Stimulated activated CD8-positive, alpha-beta memory T cell treated with anti-CD3 and anti-CD28 coated beads, Interleukin-15, amount 100 ng/mL, for 48 hours (primary cell): ENCODE measurements around the gene PLEKHH2.
"Not testable (repeated sequence)": the region's sequence is repeated elsewhere in the genome, so short reads cannot be mapped to it uniquely, and the experiment has no call there.

Experiments used
- DNase-seq, 2 donors: peaks; one replicate each; pipeline ENCODE4 v3.0.0-alpha.2; 2020; ENCODE audit warnings: low read depth in 2 of 2

The PLEKHH2 gene

DNA sequence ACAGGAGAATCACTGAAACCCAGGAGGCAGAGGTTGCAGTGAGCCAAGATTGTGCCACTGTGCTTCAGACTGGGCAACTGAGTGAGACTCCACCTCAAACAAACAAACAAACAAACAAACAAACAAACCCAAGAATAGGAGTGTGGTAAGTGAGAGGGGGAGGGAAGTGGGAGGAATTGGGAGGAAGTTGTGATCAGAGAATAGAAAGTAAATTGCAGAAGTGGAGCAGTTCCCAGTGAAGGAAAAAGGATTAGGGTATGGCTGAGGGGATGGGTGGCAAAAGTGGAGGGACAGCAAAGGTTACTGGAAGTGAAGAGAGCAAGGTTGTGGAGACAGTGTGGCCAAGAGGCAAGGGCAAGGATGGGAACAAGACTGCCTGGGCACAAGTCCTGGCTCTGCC is 80.3 kb downstream of the PLEKHH2 start:
- no peak for DNase-seq

DNA sequence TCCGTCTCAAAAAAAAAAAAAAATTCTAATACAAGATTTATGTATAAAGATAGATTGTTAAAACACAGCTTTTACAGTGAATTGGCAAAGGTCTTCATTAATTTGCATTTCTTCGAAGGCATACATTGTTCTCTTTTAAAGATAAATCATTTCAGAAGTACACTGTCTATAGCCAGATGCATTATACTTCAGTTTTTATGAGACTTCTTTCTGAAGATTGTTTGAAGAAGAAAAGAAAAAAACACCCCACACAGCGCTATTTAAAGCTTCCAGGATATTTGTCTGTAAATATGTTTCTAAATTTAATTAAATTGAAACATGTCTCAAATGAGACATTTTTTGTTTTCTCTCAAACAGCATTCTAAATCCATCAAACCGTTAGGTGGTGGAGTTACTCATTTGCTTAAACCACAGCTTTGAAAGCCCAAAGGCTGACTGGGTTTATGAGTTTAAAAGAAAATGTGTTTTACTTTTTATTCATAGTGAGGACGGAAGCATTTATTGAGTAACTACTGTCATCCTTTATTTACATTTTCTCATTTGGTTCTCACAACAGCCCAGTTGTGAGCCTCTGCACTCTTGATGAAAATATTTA is 81.6 kb downstream of the PLEKHH2 start:
- DNase-seq = no peak

DNA sequence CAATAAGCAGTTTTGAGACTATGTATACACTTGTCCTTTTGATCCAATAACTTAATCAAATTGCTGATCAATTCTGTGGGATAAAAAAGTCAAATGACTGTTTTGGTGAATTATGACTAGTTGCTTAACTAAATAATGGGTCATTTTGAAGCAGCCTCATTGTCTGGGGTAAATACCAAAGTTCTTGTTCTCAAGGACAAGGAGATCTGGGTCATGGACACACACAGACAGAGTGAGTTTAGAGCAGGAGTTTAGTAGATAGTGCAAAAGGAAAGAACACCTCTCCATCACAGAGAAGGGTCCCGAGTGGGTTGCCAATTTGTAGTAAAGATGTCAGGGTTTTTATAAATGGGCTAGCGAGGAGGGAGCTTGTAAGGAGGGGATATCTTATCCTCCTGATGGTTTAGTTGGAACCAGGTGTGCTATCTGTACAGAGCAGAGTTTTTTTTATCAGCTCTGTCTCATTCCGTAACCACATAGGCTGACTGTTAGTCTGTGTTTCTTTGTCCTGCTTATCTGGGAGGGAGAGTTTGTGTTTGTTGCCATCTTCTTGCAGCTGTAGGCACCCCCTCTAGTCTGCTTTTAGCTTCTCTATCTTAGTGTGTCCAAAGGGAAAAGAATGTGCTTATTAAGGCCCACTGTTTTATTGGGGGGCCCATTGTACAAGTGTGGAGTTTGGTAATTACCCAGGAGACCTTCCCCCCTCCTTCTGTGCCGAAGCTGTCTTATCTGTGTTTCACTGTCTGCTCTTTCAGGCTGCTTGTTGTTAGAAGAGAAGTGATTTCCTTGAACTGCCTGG is 87.9 kb downstream of the PLEKHH2 start:
- DNase-seq = no peak

DNA sequence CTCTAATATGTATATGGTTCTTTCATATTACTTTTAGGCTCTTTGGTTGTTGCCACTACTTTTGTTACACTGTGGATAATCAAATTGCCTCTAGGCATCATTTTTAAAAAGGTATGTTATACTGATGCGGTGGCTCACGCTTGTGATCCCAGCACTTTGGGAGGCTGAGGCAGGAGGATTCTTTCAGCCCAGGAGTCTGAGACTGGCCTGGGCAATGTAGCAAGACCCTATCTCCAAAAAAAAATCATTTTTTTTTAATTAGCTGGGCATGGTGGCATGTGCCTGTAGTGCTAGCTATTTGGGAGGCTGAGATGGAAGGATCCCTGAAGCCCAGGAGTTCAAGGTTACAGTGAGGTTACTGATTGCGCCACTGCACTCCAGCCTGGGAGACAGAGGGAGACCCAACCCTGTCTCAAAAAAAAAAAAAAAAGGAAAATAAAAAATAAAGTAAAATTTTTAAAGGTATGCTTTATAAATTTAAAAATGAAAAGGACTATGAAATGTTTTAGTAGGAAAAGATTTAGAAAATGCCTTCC is 88.7 kb downstream of the PLEKHH2 start:
- no peak for DNase-seq

DNA sequence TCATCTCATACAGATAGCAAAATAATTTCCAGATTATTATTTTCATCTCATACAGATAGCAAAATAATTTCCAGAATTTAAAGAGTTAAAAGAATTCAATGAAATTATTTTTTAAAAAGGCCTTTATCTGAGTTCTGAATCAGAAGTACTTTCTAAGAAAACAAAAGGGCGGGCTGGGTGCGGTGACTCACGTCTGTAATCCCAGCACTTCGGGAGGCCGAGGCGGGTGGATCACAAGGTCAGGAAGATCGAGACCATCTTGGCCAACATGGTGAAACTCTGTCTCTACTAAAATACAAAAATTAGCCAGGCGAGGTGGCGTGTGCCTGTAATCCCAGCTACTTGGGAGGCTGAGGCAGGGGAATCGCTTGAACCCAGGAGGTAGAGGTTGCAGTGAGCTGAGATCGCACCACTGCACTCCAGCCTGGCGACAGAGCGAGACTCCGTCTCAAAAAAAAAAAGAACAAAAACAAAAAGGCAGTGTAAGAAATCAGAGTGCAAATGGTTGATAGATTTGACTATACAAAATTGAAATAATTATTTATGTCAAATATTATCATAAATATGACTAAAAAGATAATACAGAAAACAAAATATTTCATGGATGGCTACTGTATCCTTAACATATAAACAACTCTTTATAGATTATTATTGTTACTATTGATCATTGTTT is 90.0 kb downstream of the PLEKHH2 start:
- DNase-seq = not testable (repeated sequence)

DNA sequence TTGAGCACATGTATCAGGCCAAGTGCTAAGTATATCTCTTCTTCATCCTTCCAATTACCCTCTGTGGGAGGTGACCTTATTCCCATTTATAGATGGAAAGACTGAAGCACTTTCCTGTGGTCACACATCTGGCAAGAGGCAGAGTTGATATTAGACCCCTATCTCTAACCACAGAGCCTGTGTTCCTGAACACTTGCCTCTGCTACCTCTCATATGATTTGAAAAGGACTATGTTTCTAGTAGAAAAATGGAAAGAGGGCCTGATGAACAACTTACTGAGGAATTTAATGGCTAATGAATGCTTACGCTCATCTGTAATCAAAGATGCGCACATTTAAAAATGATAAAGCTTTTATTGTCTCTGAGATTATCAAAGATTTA is 90.6 kb downstream of the PLEKHH2 start:
- DNase-seq = no peak

DNA sequence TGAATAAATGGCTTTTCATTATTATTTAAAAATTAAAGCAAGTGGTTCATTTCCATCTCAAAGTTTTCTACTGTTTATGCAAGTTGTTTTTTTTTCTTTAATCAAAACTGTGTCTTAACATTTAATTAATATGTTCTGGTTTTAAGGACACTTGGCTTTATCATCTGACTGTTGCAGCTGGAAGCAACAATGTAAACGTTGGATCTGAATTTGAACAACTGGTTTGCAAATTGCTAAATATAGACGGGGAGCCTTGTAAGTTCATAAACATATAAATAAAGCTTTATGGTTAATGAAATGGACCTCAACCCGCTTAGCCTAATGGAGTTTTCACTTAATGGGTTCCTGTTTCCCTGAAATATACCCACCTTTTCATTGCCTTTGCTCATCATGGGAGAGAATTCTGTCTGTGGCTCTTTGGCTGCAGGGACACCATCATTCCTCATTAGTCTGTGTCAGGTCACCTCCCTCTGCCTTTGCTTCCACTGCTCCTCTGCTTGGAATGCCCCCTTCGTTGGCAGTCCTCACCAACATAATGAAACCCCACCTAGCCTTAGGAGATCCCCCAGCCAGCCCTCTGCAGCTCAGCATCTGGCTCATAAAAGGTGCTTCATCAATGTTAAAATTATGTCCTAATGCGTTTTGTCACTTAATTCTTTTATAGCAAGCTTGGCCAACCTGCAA is 92.6 kb downstream of the PLEKHH2 start:
- DNase-seq = no peak

DNA sequence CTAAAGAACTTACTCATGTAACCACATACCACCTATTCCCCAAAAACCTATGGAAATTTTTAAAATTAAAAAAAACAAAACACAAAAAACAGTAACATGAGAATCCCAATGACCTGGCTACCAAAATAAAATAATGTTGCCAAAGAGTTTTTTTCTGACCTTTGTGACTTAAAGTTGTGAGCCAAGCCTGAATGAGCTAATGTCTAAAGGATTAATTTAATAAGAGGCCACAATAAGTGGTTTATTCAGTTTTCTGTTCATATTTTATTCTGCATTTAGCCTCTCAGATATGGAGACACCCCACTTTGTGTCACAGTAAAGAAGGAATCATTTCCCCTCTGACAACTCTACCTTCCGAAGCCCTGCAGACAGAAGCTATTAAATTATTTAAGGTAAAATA is 94.2 kb downstream of the PLEKHH2 start:
- DNase-seq = no peak

DNA sequence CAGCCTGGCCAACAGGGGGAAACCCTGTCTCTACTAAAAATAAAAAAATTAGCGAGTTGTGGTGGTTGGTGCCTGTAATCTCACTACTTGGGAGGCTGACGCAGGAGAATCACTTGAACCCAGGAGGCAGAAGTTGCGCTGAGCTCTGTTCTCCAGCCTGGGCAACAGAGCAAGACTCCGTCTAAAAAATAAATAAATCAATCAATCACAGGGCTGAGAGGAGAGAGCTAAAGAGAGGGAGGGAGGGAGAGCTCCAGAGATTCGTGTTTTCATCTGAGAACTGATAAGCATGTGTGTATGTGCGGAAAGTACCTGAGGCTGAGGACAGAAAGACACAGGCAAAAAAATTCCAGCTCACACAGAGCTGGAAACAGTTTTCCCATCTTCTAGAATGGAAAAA is 99.6 kb downstream of the PLEKHH2 start:
- no peak for DNase-seq

DNA sequence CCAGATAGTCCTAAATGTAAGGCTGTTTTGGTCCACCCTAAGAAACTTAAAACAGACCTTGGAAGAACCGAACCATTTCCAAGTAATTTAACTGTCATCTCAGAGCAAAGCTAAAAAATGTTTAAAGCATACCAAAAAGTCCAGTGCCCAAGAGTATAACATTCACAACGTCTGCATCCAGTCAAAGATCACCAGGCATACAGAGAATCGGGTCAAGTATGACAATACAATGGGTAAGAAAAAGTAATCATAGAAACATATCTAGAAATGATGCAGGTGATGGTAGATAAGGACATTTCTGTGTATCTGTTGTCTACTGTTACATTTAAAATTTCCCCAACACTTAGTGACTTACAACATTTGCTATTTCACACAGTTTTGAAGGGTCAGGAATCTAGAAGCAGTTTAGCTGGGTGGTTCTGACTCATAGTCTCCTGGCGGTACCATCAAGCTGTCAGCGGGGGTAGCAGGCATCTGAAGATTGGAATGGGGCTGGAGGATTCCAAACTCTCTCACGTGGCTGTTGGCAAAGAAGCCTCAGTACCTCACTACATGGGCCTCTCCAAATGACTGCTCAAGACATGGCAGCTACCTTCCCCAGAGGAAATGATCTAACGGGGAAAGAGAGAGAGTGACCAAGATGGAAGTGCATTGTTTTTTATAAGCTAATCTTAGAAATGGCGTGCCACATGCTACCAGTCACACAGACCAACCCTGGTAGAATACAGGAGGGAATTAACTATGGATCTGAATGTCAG is 100.2 kb downstream of the PLEKHH2 start:
- no peak for DNase-seq

DNA sequence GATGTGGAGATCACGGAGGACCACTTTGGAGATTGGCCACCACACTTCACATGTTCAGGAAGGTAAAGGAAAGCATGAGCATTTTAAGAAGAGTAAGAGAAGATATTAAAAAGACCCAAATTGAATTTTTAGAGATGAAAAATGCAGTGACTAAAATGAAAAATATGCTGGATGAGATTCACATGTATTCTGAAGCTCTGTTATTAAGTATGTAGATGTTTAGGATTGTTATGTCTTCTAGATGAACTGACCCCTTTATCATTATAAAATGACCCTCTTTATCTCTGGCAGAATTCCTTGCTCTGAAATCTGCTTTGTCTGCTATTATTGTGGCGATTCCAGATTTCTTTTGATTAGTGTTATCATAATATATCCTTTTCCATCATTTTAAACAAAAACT is 100.8 kb downstream of the PLEKHH2 start:
- DNase-seq = no peak

DNA sequence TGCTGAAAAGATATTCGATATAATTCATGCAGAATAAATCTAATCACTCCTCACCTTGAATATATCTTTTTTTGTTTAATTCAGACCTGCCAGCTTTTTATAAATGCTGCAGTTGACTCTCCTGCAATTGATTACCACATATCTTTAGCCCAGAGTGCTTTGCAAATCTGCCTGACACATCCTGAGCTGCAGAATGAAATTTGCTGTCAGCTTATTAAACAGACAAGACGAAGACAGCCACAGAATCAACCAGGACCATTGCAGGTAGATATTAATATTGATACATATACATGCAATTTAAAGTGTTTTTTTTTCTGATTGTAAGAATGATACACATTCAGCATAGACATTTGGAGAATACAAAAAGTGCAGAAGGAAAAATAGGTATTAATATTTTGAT is 101.2 kb downstream of the PLEKHH2 start:
- DNase-seq = no peak

DNA sequence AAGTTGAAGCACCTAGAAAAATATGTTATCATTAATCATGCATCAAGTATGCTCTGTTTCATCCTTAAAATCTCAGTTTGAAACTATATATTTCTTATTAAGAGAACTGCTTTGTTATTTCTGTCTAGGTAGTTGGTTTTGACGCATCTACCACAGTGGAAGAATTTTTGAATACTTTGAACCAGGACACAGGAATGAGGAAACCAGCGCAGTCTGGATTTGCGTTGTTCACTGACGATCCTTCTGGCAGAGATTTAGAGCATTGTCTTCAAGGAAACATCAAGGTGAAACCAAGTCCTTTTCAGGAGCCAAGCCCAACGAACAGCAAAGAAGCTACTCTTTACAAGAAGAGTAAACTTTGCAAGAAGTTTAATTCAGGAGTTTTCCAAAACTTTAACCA is 106.6 kb downstream of the PLEKHH2 start:
- DNase-seq = no peak

DNA sequence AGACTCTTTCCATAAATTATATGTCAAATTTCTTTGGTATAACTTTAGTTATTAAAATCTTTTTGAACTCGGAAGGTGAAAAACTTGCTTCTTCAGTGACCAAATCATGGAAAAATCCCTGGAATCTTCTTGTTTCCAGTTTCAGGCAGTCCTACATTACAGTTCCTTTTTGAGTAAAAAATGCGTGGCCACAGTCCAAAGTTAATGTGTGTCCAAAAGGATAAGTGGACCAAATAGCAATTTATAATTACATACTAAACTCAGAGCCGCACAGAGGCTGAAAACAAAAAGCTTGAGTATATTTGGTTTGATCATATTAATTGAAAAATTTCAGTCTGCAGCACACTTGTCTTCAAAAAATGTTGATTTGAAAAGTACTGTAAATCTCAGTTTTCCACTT is 108.4 kb downstream of the PLEKHH2 start:
- no peak for DNase-seq

DNA sequence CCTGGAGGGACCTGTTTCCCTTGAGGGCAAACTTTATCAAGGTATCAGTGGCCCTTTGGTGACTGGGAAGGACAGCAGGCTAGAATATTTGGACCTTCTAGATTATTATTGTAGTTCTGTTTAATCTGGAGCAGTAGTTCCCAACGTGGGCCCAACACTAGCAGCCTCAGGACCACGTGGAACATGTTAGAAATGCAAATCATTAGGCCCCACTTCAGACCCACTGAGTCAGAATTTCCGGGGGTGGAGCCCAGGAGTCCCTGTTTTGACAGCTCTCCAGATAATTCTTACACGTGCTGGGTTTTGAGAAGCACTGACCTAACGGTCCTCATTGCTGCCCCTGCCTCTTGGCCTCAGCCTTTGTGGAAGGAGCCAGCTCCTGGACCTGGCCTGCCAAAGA is 111.3 kb downstream of the PLEKHH2 start:
- DNase-seq = peak; percentile 12 to 22

DNA sequence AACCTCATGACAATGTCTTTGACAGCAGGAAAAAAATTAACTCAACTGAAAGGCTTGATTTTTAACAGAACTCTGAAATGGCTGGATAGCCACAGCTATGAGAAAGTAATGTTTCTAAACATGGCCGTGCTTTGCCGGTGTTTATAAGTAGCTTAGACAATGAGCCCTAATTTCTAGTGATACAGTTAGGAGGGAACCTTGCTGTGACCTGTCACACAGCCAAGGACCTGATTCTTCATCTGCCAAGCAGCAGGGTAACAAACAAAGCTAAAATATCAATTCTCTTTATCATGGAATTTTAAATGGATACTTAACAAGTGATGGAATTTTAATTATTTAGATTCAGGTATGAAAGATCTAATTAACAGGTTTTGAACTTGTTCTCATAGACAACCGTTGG is 112.5 kb downstream of the PLEKHH2 start:
- no peak for DNase-seq

DNA sequence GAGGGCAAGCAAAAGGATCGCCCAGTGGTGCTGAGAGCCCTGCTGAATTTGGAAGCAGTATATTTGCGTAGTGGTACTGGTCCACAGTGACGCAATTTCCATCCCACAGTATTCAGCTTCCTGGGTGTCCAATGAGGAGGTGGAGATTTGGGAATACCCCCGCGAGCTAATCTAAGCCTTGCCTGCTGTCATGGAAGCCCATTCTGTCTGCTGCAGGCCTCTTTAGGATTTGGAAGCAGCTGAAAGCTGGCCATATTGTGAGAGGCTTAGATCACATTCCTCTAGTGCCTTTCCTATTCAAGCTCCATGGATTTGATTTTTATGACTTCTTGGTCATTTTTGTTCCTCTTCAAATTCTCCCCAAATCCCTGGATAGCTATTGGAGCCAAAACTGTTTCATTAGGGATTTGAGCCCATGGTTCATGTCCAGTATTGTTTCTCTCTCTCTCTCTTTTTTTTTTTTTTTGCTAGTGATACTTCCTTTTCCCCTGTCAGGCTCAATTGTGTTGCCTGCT is 114.5 kb downstream of the PLEKHH2 start:
- DNase-seq = no peak

DNA sequence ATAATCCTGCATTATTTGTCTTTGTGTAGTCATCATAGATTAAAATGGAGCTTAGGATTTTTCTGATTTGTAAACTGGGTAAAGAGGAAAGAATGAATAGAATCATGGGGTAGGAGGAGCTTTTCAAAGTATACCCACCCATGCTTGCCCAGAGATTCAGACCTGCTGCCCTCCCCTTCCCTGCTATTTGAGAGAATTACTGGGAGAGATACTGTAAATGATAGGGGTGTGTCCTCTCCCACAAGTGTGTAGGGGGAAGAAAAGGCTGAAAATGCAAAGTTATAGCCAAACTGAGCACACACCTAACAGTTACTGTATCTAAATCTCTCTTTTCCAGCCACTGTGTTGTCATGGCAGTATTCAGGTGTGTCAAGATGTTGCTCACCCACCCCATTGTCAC is 115.2 kb downstream of the PLEKHH2 start:
- no peak for DNase-seq

DNA sequence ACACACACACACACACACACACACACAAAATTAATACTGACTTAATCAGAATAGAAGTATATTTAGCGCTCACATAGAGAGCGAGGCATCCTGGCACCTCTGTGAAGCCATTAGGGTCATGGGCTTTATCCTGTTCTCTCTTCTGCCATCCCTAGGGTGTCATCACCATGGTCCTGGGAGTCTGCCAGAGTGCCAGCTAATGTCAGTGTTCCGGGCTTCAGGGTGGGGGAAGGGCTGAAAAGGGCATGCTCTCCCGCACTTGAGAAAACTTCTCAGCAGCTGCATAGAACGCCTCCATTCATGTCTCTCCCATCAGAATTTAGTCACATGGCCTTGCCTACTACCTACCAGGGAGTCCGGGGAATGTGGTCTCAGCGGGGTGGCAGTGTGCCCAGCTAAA is 117.1 kb downstream of the PLEKHH2 start:
- no peak for DNase-seq

DNA sequence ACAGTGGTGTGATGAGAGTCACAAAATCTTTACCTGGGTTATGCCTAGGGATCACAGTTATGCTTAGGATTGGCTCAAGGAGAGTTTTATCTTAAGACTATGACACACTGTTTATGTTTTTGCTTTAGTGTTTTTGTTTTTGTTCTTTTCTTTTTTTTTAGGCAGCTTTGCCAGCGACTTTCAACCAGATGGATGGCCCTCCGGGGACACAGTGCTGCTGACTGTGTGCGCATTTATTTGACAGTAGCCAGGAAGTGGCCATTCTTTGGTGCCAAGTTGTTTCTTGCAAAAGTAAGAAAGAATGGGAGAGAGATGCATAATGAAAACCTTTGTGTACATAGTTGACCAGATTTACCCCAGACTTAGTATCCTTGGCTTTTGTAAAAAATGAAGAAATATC is 121.7 kb downstream of the PLEKHH2 start:
- no peak for DNase-seq

DNA sequence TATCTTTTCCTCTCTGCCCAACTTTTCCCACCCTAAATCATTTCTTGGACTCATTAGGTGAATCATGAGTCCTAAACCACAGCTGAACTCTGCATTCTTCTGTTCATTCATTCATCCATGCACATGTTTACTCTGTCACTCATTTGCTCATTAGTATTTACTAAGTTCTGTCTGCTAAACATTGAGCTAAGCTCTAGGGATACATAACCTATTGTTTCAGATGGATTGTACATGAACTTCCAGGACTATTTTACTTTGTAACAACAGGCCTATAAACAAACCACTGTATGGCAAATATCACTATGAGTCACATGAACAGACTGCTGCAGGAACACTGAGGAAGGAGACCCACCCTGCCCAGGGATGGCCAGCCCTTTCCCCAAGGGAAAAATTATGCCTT is 122.1 kb downstream of the PLEKHH2 start:
- no peak for DNase-seq
